Measurements from ENCODE around the gene ALDH16A1.

The ALDH16A1 gene

GRCh38 chr19:49434907-49435583 lies 18.0 kb upstream of the ALDH16A1 start:
- no peak for TF ChIP-seq CTCF (IDR thresholded peaks at IDR 0.05; ENCODE audit: insufficient read depth, low read depth, low read length, missing control alignments)
- no peak overlapping the region for H3K4me3 ChIP-seq (ENCODE audit: low read depth, low read length)
- DNase-seq (ENCODE audit: low read depth) = no peak

- H3K4me3 ChIP-seq (ENCODE audit: low read depth, low read length) = no peak overlapping the region
- TF ChIP-seq CTCF (IDR thresholded peaks at IDR 0.05; ENCODE audit: insufficient read depth, low read depth, low read length, missing control alignments) = no peak
- no peak for DNase-seq (ENCODE audit: low read depth)
Observed at GRCh38 chr19:49435670-49436069, 17.4 kb upstream of the ALDH16A1 start.

GRCh38 chr19:49436381-49437017 lies 16.5 kb upstream of the ALDH16A1 start:
- no peak for TF ChIP-seq CTCF (IDR thresholded peaks at IDR 0.05; ENCODE audit: insufficient read depth, low read depth, low read length, missing control alignments)
- H3K4me3 ChIP-seq (ENCODE audit: low read depth, low read length) = no peak overlapping the region
- peak; percentile 79 for DNase-seq (ENCODE audit: low read depth)

GRCh38 chr19:49437231-49437630 lies 15.8 kb upstream of the ALDH16A1 start:
- no peak overlapping the region for H3K4me3 ChIP-seq (ENCODE audit: low read depth, low read length)
- no peak for TF ChIP-seq CTCF (IDR thresholded peaks at IDR 0.05; ENCODE audit: insufficient read depth, low read depth, low read length, missing control alignments)
- no peak for DNase-seq (ENCODE audit: low read depth)

- no peak for DNase-seq (ENCODE audit: low read depth)
- TF ChIP-seq CTCF (IDR thresholded peaks at IDR 0.05; ENCODE audit: insufficient read depth, low read depth, low read length, missing control alignments) = no peak
- no peak overlapping the region for H3K4me3 ChIP-seq (ENCODE audit: low read depth, low read length)
Observed at GRCh38 chr19:49438261-49438660, 14.8 kb upstream of the ALDH16A1 start.

- no peak for TF ChIP-seq CTCF (IDR thresholded peaks at IDR 0.05; ENCODE audit: insufficient read depth, low read depth, low read length, missing control alignments)
- H3K4me3 ChIP-seq (ENCODE audit: low read depth, low read length) = no peak overlapping the region
- no peak for DNase-seq (ENCODE audit: low read depth)
Observed at GRCh38 chr19:49439836-49440235, 13.2 kb upstream of the ALDH16A1 start.
